NK-92 treated with Interleukin-12 subunit alpha and Interleukin-12 subunit beta, amount 100 ng/mL, for 24 hours (cell line): ENCODE results near the gene ITPKB.
"Not testable (repeated sequence)": the region's sequence is repeated elsewhere in the genome, so short reads cannot be mapped to it uniquely, and the experiment has no call there.

Experiments used
- DNase-seq: peaks from one replicate; lab custom pipeline; 2025; lab: John Stamatoyannopoulos, UW

Gene ITPKB

GRCh38 chr1:226730836-226731235, 8.2 kb downstream of the ITPKB start:
- no peak for DNase-seq

DNA sequence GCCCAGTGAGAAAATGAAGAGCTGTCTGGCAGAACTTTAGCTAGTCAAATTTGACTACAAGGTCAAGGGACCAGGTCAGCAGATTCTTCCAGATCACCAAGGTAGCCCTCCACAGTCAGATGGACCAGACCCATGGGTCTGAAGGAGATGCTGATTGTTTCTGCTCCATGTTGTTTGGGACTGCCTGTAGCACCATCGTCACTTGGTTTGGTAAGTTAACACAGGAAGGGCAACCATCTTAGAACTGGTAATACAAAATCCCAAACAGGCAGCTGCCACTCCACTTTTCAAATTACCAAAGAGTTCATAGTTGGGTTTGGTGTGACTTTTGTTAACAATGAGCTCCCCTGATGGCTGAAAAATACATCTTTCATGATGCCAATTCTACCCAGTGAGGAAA, 9.0 kb downstream of the ITPKB start:
- no peak for DNase-seq

DNA sequence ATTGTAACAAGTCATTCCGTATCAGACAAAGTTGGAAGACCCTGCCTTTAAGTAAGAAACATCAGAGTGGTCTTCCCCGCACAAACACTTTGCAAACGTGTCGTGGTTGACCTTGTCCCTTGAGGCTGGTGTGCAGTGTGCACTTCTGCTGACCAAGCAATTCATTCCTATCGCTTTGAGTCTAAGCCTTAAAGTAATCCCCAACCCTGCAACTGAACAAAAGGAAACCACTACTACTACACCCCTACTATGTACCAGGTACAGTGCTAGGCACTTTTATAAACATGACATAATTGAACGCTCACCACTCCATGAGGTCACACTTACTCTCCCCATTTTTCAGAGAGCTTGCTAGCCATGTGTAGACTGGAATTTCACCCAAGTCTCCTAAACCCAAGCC, 10.6 kb downstream of the ITPKB start:
- no peak for DNase-seq

DNA sequence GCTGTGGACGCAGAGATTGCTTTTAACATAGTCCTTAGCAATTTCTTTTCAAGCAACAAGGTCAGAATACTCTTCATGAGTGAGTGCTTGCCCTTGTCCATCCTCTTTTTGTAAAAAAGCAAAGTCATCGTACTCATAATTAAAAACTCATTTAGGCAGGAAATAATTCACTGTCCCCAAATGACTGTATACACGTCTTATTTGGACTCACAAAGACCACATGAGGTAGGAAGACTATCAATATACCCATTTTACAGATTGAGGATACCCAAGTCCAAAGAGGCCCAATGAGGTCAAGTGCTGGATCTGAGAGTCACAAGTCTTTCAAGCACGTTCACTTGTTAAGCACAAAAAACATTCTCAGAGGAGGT, 13.2 kb downstream of the ITPKB start:
- DNase-seq: no peak

DNA sequence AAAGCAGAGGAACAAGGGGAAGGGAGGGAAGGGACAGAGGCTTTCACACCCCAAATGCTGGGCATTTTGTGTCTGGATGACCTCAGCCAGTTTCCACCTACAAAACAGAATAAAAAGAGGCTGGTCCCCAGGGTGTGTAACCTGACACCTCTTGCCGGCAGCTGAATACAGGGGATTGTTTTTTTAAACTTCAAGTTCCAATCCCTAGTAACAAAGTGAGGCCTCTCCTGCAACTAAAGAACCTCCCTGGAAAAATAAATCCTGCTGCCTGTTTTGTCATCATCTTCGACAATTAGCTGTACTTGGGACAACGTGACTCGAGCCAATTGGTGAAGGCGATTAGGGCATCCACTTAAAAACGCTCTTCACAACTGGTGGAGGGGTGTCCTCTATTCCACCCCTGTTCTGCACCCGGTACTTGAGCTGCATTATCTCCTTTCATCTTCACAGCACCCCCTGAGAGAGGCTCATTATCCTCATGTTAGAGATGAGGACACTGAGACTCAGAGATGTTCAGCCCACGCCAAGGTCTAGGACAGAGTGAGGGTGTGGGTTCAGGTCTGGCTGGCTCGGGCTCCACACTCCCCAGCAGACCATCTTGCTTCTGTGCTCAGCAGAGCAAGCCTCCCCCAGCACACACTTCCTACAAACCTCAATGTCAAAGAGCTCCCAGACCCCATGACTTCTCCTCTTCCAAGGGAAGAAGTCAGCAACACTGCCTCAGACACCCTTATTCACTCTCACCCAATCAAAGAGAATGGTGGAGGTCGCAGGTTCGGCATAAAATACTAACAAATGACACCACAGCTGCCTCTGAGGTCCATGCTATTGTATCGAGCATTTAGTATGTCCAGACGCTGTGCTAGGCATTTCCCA, 15.2 kb downstream of the ITPKB start:
- no peak for DNase-seq

DNA sequence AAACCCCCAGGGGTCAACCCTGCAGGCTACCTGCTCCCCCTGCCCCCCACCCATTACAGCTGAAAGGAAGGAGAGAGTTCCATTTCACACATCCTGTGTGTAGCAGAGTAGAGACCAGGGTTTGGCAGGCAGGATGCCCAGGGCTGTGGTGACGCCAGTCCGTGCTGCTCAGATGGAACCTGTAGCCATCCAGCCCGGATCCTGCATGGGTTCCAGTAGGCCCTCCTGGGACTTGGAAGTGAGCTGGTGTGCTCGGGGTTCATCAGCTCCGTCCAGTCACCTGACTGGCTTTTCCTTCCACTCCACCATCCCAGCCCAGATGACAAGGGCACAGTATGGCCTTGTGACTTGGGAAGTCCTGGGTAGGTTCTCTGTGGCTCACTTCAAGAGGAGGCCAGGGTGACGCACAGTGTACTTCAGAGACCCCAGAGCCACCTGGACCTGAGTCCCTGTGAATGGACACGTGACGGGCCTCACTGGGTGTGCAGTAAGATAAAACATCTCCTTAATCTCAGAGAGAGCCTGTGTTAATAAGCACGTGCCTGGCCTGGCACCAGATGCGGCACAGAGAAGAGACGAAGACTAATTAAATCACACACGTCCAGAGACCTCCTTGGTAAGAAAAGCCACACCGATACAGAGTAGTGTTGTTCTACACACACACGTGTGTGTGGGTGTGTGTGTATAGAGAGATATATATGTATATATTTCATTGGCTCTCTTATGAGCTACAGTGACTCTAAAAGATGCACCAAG, 16.0 kb downstream of the ITPKB start:
- DNase-seq: no peak

- DNase-seq: no peak
These were observed 16.7 kb downstream of the ITPKB start for GRCh38 chr1:226722240-226722900.

GRCh38 chr1:226720574-226720973, 18.5 kb downstream of the ITPKB start:
- not testable (repeated sequence) for DNase-seq

DNA sequence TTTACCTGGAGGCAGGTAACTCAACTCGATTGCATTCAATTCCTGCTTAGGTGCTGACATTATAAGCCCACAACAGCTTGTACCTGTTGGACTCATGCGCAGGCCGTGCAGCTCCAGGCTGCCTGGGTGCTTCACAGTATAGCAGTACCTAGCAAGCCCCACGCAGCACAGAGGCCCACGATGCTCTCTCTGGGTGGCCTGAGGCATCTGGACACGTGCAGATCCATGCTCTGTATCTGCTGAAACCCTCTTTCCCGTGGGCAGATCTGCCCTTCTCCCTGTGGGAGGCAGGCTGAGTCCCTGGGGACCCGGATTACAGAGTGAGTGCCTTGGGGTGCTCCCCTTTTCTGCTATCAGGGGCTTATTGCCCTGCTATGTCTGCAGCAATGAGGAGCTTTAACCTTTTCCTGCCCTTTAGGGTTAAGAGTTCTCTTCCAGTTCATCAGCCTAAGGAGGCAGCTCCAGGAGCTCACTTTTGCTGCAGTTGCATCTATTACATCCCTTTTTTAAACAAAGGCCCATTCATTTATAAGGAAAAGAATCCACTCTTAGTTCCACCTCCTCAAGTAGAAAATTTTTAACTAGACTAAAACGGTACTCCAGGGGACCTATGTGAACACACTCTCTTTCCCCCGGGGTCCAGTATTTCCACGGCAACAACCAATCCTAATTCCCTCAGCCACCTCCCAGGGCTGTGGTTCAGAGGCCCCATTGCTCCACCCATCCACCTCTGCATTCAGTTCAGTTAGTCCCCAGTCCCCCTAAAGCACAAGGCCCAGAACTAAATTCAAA, 19.3 kb downstream of the ITPKB start:
- no peak for DNase-seq

DNA sequence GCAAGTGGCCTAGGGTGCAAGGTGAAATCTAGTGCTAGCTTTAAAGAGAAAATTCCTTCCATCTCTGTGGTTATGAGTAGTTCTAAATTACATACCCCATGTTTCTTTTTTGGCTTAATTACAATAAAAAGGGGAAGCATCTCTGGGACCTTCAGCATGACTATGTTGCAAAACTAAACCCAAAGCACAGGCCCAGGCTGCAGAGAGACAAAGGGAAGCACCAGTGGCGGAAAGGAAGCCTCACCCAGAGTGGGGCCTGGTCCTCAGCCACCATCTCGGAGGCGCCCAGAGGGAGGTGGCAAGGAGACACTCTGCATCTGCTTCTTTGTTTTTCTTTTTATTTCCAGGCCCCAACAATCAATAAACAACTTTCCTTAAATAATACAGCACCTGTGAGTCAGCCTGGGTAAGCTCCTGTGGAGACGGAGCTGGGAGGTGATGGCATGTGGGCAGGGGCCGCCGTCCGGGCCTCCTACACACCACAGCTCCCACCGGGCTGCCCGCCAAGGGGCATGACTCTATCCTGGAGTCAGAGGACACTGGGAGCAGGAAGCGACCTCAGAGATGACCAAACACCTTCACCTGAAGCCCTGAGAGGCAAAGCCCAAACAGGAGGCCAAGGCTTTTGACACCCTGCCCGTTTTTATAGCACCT, 21.7 kb downstream of the ITPKB start:
- DNase-seq: no peak

DNA sequence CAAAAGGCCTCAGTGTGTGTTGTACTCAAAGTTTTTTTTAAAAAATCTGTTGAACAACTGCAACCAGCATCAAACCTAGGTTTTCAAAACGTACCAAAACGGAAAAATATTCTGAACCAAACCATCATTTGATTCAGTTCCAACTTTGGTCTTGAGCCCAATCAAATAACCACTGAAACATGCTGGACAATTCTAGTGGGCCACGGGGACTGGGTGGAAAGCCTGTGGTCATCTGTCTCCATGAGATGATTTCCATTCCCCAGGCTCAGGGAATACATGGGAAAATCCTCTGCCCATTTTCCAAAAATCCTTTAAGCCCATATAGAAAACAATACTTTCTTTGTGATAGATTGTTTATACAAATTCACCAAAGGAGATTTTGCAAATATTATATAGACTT, 22.5 kb downstream of the ITPKB start:
- no peak for DNase-seq

DNA sequence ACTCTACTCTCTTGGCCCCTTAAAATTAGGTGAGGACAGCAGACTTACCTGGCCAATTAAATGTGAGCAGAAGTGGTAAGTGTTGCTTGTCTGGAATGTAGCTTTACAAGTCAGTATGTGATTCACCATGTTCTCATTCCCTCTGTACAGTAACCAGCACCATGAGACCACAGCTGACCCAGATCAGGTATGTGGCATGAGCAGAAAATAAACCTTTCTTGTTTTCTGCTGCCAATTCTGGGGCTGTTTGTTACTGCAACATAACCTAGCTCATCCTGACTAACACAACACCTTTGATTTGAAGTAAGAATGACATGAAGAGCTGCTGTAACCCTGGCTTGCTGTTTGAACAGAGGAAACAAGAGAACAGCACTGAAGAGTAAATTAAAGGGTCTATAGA, 24.9 kb downstream of the ITPKB start:
- no peak for DNase-seq

GRCh38 chr1:226712742-226713419, 26.2 kb downstream of the ITPKB start:
- no peak for DNase-seq

GRCh38 chr1:226711976-226712741, 26.9 kb downstream of the ITPKB start:
- DNase-seq: no peak

DNA sequence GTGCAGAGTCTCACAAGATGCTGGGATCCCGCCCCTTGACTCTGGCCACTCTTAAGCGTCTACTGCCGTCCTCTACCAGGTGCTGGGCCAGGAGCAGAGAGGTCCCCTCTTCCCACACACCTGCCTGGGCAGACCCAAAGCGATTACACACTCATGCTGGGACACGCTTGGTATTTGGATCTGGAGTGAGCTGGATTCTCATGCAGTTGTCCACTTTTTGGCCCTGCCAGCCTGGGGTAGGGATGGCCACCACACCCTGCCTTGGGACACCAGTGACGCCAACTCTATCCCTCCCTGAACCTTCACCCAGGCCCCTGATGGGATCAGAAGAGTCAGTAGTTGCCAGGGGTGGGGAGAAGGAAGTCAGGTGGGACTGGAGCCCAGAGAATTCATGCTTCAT, 28.6 kb downstream of the ITPKB start:
- DNase-seq: no peak

- no peak for DNase-seq
These were observed 29.1 kb downstream of the ITPKB start for GRCh38 chr1:226709953-226710352.

GRCh38 chr1:226708967-226709396, 30.1 kb downstream of the ITPKB start:
- no peak for DNase-seq

DNA sequence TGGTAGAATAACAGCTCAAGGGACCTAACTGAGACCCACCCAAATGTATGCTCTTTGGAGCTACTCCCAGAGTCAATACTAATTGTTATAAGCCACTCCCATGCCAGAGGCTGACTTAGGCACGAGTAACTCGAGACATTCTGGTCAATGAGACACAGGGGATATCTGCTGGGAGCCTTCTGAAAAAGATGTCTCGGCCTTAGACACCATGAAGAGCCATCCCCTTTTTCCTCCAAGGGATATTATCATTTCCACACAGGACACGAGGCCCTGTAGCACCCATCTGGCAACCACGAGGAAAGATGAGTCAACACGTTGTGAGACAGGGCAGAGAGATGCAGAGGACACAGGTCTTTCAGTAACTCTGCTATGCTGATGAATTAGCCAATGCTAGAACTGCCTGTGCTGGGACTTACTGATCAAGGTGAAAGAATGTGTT, 30.7 kb downstream of the ITPKB start:
- no peak for DNase-seq

DNA sequence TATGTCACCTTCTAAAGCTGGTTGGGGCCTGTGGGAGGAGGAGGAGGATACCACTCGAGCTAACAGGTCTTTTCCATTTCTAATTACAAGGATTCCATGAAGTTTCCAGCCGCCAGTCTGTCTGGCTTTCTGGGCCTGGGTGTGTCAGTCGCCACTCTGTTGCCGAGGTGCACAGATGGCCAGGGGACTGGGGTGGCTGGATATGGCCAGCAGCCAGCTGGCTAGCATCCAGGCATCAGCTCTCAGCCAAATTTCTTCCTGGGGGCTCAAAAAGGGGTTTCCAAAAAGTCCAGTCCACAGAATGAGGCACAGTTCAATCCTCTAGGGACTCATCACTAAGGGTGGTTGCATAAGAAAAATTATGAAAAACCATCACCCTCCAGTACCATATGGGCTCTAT, 32.4 kb downstream of the ITPKB start:
- no peak for DNase-seq
